Muscle of arm (tissue), 12 donors: Measurements from ENCODE around the gene PRMT5. TPM values are rescaled to one million over a fixed set of nuclear protein-coding genes. Genes with fewer than 3 reads are reported as not detected.

Experiments
- DNase-seq: peaks from one replicate; pipeline ENCODE4 v3.0.0-alpha.2; 2013
- polyA plus RNA-seq, 12 donors: library from polyadenylated mRNA; unstranded; fragments of 120-200 nt; gene quantifications; one replicate each; pipeline ENCODE4 v1.2.1, GENCODE V29; 2013; ENCODE audit not compliant: insufficient read length in 12 of 12

Gene PRMT5
- polyA plus RNA-seq, 12 donors, result 54.0 to 87.0 (median 73.5) TPM; not detected in 1

DNA sequence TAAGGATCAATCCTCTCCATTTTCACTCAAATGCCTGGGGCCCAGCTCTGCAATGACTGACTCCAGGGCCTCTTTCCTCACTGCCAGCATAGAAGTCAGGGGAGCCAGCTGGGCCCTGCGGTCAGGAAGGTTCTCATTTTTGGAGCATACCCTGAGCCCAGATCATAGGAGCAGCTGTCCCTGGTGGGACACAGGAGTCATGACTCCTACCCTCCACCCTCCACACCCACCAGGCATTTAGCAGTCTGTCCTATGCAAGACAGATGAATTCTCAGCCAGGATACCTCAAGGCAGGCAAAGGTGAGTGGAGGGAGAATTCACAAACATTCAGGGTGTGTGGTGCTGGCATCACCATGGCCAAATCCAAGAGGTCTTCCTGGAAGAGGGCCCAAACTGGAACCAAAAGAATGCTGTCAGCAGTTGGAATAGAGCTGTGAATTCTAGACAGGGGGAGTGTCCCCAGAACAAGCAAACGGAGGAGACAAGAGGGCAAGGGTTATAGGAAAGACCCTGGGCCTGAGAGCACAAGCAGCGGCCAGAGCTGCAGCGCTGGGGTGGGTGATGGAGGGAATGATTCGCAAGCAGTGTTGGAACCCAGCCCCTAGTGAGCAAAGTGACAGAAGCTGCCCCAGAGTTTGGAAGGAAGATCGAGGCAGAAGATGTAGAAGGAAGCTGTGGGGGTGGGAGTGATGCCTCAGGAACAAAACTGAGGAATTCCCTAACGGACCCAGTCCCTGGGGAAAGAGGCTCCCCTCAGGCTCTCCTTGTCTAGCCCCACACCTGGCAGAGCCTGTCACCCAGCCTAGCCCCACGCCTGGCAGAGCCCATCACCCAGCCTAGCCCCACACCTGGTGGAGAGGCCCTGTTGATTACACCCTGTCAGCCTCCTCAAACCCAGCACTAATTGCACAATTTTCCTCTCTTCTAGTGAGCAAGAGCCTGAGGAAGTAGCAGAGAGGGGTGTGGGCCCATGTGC is 50.6 kb downstream of the PRMT5 start:
- DNase-seq, result no peak

GRCh38 chr14:22877000-22877501 is 52.1 kb downstream of the PRMT5 start:
- no peak for DNase-seq

DNA sequence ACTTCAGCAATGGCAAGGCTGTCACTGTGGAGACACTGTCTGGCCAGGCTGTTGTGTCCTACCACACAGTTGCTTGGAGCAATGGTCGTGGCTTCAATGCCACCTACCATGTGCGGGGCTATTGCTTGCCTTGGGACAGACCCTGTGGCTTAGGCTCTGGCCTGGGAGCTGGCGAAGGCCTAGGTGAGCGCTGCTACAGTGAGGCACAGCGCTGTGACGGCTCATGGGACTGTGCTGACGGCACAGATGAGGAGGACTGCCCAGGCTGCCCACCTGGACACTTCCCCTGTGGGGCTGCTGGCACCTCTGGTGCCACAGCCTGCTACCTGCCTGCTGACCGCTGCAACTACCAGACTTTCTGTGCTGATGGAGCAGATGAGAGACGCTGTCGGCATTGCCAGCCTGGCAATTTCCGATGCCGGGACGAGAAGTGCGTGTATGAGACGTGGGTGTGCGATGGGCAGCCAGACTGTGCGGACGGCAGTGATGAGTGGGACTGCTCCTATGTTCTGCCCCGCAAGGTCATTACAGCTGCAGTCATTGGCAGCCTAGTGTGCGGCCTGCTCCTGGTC is 53.3 kb downstream of the PRMT5 start:
- no peak for DNase-seq

DNA sequence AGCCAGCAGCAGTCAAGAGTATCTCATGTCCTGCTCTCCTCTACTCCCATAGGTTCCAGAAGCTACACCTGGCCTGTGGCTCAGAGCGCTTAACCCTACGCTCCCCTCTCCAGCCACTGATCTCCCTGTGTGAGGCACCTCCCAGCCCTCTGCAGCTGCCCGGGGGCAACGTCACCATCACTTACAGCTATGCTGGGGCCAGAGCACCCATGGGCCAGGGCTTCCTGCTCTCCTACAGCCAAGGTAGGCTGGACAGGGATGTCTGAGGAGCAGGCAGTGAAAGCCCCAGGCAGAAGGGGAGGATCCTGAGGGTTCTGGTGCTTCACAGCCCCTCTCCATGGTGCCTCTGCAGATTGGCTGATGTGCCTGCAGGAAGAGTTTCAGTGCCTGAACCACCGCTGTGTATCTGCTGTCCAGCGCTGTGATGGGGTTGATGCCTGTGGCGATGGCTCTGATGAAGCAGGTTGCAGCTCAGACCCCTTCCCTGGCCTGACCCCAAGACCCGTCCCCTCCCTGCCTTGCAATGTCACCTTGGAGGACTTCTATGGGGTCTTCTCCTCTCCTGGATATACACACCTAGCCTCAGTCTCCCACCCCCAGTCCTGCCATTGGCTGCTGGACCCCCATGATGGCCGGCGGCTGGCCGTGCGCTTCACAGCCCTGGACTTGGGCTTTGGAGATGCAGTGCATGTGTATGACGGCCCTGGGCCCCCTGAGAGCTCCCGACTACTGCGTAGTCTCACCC is 54.0 kb downstream of the PRMT5 start:
- DNase-seq, result no peak

DNA sequence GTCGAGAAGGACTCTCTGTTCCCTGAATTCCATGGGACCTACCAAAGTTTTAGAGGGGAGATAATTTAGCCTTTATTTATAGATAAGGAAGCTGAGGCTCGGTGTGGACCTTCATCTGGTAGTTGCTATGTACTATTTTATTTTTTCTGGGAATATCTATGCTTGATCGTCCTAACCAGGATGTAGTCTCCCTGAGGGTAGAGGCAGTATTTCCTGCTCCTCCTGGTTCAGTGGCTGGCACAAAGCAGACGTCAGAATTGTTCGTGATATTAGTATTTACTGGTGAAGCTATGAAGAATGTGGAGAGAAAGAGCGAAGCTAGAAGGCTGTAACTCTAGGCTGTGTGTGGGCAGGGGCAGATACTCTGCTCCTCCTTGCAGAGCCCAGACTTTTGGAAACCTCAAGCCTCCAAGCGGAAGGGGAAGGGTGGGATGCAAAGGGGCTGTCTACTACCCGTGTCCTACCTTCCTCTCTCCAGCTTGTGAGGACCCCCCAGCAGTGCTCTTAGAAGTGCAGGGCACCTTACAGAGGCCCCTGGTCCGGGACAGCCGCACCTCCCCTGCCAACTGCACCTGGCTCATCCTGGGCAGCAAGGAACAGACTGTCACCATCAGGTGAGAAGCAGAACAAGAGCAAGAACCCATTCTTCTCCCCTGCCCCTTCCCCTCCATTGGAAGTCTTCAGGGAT is 56.2 kb downstream of the PRMT5 start:
- DNase-seq, result no peak

DNA sequence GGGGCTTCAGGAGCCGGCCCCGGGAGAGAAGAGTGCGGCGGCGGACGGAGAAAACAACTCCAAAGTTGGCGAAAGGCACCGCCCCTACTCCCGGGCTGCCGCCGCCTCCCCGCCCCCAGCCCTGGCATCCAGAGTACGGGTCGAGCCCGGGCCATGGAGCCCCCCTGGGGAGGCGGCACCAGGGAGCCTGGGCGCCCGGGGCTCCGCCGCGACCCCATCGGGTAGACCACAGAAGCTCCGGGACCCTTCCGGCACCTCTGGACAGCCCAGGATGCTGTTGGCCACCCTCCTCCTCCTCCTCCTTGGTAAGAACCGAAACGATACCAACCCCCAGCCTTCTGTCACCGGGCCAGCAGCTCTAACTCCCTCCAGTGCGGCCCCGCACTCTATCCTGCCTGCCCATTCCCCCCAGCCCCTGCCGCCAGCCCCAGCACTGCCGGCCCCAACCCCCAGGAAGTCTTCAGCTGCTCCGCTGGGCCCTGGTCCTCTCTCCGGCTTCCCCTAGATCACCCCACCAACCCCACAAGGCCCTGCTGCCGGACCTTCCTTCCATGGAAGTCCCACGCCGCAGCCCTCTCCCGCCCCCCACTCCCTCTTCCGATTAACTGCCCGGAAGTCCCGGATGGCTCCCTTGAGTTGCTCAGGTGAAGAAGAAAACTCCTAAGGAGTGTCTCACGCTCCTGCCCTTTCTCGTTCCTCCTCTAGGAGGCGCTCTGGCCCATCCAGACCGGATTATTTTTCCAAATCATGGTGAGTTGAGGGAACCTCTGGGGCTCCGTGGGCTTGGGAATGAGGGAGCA is 56.9 kb downstream of the PRMT5 start:
- DNase-seq, result peak; percentile 89

DNA sequence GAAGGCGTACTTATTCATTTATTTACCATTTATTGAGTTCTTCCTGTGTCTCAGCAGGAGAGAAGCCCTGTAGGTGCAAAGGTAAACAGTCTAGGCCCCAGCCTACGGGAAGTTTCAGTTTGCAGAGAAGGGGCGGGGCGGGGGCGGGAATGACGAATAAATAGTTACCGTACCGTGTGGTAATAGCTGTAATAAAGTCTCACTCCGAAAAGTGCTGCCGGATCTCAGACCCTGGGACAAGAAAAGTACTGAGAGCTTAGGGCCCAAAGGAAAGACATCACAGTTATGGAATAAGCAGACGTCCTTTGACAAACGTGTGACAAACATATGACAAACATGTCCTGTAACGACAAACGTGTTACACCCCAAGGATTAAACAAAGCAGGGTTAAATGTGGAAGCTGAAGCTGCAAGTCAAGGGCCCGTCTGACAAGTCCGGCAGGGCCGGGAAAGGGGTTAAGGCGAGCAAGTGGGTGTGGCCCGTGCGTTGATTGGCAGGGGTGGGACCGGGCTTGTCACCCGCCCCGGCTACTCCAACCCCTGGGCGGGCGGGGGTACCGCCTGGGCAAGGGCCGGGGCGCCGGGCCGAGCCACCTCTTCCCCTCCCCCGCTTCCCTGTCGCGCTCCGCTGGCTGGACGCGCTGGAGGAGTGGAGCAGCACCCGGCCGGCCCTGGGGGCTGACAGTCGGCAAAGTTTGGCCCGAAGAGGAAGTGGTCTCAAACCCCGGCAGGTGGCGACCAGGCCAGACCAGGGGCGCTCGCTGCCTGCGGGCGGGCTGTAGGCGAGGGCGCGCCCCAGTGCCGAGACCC is 57.7 kb downstream of the PRMT5 start, which contains the start of gene LRP10:
LRP10 (plus strand) TSS at position 517 of the 809 bp plus-strand sequence. CDS start 564 bp downstream, outside the sequence.
- peak; percentile 90 for DNase-seq

- DNase-seq, result no peak
Observed at GRCh38 chr14:22870811-22871223, 58.4 kb downstream of the PRMT5 start.

Other genes with a start within 250 kb of the PRMT5 start
- gene OXA1L, start 162.7 kb downstream of the PRMT5 start, polyA plus RNA-seq, result 100 to 1,000 TPM in 11 of 12 donors, not detected in 1; 150 to 268 (median 226) TPM
- gene SLC7A7, start 113.9 kb downstream of the PRMT5 start, polyA plus RNA-seq, result 10 to 100 TPM in 11 of 12 donors, not detected in 1; 14.0 to 34.9 (median 26.6) TPM
- gene MRPL52, start 99.5 kb downstream of the PRMT5 start, polyA plus RNA-seq, result 10 to 100 TPM in 11 of 12 donors, not detected in 1; 52.5 to 71.0 (median 60.1) TPM
- gene MMP14, start 92.8 kb downstream of the PRMT5 start, polyA plus RNA-seq, result 100 to 1,000 TPM in 11 of 12 donors, not detected in 1; 114 to 285 (median 170) TPM
- 10 to 100 TPM in 11 of 12 donors, not detected in 1; 29.7 to 49.0 (median 37.2) TPM for gene LRP10, start 57.6 kb downstream of the PRMT5 start, polyA plus RNA-seq
- under 1 TPM in 8 of 12 donors, not detected in 4; 0.09 to 0.46 (median 0.14) TPM for gene REM2, start 46.2 kb downstream of the PRMT5 start, polyA plus RNA-seq
- gene RBM23, start 10.2 kb downstream of the PRMT5 start, polyA plus RNA-seq, result 10 to 100 TPM in 11 of 12 donors, not detected in 1; 48.3 to 86.1 (median 57.0) TPM
- gene HAUS4, start 27.7 kb upstream of the PRMT5 start, polyA plus RNA-seq, result 10 to 100 TPM in 11 of 12 donors, not detected in 1; 29.2 to 54.0 (median 40.1) TPM
- 100 to 1,000 TPM in 1 of 12 donors, 10 to 100 TPM in 11; 36.7 to 167 (median 42.0) TPM for gene AJUBA, start 53.2 kb upstream of the PRMT5 start, polyA plus RNA-seq
- 10 to 100 TPM in 8 of 12 donors, 1 to 10 TPM in 3, not detected in 1; 8.9 to 17.0 (median 11.6) TPM for gene C14orf93, start 80.8 kb upstream of the PRMT5 start, polyA plus RNA-seq
- gene PSMB5, start 105.5 kb upstream of the PRMT5 start, polyA plus RNA-seq, result 100 to 1,000 TPM in 11 of 12 donors, not detected in 1; 111 to 238 (median 212) TPM
- not detected for gene PSMB11, start 112.8 kb upstream of the PRMT5 start, polyA plus RNA-seq
- gene CDH24, start 128.1 kb upstream of the PRMT5 start, polyA plus RNA-seq, result 10 to 100 TPM in 2 of 12 donors, 1 to 10 TPM in 9, not detected in 1; 2.3 to 12.5 (median 3.7) TPM
- 100 to 1,000 TPM in 11 of 12 donors, not detected in 1; 108 to 284 (median 129) TPM for gene ACIN1, start 165.8 kb upstream of the PRMT5 start, polyA plus RNA-seq
- 10 to 100 TPM in 11 of 12 donors, not detected in 1; 30.8 to 62.2 (median 50.8) TPM for gene C14orf119, start 166.1 kb upstream of the PRMT5 start, polyA plus RNA-seq
- under 1 TPM in 1 of 12 donors, not detected in 11; 0.07 TPM for gene CIROP, start 175.6 kb upstream of the PRMT5 start, polyA plus RNA-seq
- under 1 TPM in 4 of 12 donors, not detected in 8; 0.08 to 0.61 (median 0.13) TPM for gene CEBPE, start 189.9 kb upstream of the PRMT5 start, polyA plus RNA-seq